GM11168 (cell line): ENCODE measurements around the gene UGT1A10.

Experiments used
- in situ Hi-C: fragments of 300-500 bp; cut with MboI; formaldehyde crosslinking; loops from one replicate; pipeline ENCODE4 v1.12.0; 2022; ENCODE audit warnings: low sequenced_read_pairs; ENCODE audit not compliant: unreplicated experiment

UGT1A10 gene

DNA sequence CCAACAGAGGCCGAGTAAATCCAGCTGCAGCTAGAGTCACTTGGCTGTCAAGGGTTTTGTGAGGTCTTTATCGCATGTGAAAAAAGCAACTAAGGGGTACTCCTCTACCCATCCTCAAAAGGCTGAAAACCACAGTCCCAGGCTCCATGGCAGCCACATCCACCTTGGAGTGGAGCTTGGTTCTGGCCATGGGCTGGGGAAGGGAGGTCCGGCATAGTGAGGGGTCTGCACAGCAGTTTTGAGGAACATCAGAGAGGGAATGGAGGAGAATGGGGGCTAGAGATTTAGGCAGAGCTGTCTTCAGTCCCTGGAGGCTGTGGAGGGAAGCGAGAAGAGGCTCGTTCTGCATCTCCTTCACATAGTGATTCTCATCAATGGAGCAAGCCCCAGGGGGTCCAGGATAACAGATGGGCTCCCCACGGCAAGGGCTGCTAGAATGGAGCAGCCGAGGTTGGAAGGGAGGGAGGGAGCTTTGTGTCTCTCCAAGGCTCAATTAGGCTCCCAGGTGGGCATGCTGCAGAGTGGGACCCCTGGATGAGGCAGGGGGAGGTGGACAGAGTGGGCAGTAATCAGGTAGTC is 162.9 kb downstream of the UGT1A10 start:
- in situ Hi-C loops = no loop called here

DNA sequence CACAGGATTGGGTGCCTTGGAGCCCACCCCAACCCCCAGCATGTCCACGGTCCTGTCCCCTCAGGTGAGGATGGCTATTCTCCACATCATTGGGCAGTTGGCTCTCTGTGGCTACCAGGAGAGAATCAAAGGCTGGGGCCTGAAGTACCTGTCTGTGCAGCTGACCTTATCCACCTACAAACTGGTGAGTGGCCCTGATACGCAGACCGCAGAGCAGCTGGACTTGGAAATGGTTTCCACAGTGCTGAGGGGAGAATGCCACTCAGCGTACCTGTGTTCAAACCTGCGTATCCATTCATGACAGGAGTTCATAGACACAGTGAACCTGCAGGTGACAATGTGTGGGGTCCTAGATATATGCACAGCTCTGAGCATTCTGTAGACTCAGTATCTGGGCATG is 163.5 kb downstream of the UGT1A10 start:
- in situ Hi-C loops = no loop called here

DNA sequence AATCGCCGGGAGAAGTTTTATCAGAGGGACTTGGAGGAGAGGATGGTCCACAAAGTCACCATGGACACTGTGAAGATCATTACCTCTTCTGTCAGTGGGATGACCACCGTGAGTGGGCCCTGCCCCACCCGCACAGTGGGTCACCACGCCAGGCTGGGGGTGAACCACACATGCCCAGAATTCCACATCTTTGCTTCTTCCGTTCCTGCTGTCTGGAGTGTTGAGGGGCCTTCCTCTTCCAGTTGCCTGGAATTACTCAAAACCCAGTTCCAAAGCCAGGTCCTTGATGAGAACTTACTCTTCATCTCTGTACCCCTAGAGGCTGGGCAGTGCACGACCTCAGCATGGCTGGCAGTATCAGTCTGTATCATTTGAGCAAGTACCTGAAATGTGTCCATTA is 164.0 kb downstream of the UGT1A10 start:
- in situ Hi-C loops = no loop called here

DNA sequence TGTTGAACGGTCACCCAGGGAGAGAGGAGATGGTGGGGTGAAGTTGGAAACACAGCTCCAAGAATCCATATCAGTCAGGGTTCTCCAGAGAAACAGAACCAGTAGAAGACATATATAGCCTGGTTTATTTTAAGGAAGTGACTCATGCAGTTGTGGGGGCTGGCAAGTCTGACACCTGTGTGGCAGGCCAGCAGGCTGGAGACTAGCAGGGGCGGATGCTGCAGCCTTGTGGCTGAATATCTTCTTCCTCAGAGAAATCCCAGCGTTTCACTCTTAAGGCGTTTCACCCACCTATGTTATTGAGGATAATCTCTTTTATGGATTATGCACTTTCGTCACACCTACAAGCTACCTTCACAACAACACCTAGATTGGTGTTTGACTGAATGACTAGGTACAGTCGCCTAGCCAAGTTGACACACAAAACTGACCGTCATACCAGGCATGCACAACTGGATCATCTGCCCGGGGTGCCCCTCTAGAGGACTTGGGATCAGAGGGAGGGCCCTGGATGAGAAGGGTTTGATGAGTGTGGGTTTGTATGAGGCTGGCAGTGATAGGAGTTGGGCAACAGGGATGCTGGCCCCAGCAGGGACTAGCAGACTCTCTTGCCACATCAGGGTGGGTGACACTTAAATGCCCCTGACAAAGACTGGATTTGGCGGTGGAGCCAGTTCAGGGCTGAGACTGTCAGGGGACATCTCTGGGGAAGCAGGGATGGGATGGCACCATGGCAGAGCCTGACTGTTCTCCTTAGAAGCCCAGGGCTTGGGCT is 165.3 kb downstream of the UGT1A10 start:
- in situ Hi-C loops = no loop called here

DNA sequence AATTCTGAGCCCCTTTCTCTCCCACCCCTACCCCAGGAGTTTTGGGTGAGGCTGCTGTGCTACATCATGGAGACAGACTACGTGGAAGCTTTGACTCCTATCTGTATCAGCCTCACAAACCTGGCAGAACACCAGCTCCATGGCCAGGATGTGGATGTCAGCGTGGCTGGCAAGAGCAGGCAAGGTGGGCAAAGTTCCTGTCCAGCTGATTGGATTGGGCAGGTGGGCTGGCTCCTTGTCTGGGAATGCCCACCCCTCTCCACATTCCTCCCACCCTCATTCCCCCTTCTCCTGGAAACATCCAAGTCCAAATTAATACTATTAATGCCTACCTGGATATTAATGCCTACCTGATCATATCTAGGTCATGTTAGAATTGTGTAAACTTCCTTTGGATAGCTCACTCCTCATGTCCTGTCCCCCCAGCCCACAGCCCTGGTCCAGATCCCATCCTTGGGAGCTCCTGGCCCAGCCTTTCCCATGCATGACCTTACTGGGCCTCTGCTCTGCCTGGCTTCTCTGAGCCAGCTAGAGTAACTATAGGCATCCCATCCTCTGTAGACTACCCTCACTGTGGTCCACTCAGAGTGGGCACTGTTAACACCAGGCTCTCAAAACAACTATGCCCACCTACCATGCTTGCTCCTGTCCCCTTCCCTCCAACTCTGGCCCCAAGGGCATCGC is 166.0 kb downstream of the UGT1A10 start:
- in situ Hi-C loops = no loop called here

DNA sequence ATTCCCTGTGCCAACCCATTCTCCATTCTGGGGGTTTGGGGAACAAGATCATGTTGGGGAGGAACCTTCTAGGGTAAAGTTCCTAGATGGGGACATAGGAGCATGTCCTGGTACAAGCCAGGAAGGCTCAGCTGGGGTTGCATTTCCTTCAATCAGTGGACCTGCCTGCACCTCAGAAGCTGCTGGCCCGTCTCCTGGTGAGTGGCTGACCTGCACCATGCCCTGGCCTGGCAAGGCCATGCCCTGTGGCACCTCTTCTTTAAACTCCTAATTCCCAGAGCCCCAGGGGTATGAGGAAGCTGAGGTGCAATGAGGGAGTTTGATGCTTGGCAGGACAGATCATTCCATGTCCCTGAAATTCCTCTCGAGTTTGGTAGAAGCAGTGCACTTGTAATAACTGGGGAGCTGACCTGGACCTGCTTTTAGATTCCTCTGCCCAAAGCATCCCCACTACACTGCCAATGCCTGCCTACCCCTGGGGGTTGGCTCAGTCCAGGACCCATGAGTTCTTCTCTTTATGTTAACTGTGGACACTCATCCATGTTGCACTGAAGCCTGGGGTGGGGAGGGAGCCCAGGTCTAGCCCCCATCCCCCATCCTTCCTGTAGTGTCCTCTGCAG is 167.2 kb downstream of the UGT1A10 start:
- in situ Hi-C loops = no loop called here

DNA sequence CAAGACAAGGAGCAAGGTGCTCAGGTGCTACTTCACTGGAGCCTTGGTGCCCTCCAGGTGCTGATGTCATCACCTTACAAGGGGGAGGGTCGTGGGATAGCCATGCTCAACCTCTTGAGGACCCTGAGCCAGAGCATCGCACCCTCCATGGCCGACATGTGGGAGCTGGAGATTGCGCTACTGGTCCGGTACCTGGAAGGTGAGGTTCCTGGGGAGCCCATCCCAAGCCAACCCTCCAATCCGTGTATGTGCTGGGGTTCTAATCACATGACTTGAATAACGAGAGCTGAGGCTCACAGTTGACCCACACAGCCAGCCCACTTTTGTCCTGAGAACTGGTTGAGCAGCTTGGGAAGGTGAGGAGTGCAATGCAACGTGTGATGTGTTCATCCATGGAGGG is 167.7 kb downstream of the UGT1A10 start:
- in situ Hi-C loops = no loop called here

DNA sequence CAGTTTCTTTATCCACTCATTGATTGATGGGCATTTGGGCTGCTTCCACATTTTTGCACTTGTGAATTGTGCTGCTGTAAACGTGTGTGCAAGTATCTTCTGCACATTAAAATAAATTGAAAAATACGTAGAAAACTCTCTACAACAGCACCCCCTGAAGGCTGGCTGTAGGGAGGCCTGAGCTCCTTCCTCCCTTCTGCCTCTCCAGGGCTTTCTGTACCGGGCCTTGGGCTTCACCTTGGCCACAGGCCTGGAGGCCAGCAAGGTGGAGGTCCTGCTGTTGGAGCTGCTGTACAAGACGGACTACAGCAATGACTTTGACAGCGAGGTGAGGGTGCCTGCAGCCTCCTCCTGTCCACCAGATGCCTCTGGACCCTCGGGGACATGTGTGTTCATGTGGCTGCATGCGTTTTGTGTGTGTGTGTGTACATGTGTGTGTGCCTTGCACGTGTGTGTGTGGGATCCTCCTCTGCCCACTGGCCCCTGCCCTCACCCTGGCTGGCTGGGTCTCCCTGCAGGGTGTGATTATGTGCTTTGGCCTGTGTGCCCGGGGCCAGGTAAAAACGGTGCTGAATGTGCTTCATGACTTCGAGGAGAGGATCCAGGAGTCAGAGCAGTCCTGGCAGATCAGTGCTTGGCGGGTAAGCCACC is 171.1 kb downstream of the UGT1A10 start:
- in situ Hi-C loops = no loop called here

DNA sequence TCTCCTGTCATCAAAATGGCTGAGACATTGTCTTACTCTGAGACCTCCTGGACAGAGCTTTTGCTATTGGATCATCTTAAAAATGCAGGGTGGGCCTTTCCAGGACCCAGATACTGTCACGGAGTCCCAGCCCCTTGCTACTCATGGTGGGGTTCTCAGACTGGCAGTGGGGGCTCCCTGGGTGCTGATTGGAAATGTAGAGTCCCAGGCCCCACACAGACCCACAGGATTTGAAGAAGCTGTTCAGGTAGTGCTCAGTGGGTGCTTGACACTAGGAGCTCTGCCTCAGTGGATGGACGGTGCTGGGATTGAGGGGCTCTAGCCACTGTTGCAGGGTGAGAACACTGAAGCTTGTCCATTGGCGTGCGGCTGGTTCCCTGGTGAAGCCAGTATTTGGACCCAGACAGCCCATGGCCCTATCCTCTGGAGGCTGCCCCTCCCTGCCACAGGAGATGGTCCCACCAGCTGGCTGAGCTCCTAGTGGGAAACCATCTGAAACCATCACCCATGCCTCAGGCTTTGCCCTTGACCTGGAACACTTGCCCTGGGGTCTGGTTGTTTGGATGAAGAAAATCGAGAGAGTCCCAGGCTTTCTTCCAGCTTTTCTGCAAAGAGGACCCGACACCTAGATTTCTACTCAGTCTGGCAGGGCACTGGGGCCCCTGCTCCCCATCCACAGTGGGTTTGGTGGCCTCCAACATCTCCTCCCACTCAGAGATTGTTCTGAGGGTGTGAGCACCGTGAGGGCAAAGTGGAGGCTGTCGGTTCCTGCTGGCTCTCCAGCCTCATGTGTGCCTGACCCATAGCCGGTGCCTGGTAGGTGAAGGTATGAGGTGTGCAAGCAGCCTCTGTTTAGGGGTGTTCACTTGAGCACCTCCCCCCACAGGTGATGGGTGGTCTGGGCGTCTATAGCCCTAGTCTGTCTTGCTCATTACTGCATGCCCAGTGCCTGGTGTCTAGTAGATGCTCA is 172.0 kb downstream of the UGT1A10 start:
- in situ Hi-C loops = no loop called here

DNA sequence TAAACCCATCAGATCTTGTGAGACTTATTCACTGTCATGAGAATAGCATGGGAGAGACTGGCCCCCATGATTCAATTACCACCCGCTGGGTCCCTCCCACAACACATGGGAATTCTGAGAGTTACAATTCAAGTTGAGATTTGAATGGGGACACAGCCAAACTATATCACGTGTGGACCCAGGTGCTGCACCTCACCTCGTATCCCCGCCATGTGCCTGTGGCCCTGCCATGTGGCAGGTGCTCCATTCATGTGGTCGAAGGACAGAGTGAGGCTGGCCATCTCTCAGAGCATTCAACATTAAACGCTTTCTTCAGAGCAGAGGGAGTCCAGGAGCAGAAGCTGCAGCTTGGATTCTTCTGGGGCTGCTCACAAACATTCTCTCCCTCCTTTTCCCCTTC is 174.1 kb downstream of the UGT1A10 start:
- in situ Hi-C loops = no loop called here

DNA sequence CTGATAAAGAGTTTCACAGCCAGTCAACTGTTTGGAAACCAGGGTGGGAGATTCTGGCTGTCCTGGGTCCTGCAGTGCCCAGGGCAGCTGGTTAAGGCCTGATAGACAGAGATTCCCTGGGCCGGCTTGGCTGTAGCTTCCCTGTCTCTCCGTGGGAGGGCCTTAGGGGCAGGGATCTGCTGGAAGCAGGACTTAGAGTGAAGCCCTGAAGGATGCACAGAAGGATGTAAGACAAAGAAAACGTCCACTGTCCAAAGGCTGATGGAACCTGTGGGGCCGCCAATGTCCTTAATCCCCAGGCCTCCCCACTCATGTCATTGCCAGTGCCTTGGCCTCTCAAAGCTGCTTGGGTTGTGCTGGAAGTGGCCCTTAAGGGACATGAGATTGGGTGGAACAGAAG is 174.8 kb downstream of the UGT1A10 start:
- in situ Hi-C loops = no loop called here

DNA sequence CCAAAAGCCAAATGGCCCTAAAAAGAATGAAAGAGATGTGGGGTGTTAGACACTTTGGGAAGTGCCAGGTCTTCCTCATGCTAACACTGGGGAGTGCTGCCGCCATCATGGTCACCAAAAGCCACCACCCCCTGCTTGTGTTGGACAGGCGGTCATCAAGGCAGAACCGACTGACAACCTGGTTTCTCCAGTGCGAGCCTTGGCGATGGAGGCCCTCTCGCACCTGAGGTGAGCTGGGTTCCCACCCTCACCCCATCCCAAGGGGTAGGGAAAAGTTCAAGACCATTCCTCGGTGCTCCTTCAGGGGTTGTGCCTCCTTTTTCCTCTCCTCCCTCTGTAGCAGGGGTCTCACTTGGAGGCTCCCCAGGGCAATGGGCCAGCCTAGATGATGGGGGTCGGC is 175.5 kb downstream of the UGT1A10 start:
- in situ Hi-C loops = no loop called here

DNA sequence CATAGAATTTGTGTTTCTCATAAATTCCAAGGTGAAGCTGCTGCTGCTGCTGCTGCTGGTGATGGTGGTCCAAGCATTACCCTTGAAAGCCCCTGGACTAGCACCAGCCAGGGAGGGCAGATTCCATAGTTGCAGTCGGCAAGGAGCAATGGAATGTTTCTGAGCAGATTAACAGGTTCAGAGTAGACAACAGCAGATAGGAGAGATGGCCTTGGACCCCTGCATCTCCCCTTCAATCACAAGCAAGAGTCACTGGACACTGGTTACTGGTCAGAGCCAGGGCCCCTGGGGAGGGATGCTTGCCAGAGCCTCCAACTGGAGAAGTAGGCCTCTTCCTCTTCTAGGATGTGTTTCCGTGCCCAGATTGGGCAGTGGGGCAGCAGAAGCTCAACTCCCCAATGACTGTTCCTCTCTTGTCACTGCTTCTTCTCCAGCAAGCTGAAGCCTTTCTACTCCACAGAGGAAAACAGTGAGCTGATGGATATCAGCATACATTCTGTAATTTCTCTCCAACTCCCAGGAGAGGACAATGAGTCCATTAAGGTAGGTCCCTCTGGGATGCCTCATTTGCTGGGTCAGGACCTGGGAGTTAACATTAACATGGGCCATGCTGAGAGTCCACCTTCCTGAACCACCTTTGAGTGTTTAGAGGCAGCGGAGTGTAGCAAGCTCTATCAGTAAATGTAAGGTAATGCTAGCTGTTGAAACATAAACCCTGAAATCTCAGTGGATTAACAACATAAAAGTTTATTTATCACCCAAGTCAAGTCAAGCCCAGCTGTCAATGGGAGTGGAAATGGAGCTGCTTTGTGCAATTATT is 177.2 kb downstream of the UGT1A10 start:
- in situ Hi-C loops = no loop called here

DNA sequence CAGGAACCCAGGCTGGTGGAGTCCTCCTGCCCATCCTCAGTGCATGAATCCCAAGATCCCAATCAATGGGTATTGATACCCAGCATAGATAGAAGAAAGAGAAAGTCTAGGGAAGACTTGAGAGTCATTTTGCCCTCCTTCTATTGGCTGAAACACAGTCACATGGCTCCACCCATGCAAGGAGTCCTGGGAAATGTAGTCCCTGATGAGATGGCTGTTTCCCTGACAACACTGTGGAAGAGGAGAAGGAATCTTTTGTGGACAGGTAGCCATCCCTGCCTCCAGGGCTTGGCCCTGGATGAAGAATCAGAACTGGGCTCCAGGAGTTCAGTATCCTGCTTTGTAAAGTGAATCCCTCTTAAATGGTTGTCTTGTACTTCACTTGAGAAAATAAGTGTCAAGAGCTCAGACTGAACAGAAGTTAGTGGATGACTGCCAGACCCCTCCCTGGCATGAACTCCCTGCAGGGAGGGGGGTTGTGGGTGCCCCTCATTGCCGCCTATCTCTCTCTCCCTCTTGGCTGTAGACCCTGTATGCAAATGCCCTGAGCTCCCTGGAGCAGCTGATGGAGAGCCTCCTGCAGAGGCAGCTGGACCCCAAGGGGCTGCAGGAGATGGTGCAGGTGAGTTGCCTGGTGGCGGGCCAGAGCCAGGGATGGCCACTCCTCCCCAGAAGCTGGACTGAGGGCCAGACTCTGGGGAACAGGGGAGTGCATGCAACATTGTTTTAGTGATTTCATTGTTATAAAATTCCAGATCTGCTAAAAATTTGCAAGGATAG is 178.0 kb downstream of the UGT1A10 start:
- in situ Hi-C loops = no loop called here

DNA sequence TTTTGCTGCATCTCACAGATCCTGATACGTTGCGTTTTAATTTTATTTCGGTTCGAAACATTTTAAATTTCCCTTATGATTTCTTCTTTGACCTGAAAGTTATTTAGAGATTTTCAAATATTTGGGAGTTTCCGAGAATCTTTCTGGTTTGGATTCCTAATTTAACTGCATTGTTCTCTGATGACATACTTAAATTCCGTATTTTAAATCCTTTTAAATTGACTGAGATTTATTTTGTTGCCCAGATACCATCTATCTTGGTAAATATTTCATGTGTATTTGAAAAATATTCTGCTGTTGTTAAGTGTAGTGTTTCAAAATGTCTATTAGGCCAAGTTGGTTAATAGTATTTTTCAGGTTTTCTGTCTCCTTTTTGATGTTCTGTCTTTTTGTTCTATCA is 179.6 kb downstream of the UGT1A10 start:
- in situ Hi-C loops = no loop called here

DNA sequence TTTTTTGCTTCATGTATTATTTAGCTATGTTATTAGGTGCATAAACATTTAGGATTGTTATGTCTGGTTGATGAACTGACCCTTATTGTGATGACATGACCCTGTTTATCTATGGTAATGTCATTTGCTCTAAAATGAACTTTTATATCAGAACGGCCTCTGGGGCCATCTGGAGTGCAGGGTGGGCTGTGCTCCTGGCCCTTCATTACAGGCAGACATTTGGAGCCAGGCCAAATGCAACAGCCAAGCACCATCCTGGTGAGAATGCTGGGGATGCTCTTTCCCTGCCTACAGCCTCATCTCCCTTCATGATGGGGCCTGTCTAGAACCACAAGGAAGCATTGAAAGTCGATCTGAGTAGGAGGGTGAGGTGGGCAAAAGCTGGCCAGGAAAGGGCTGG is 180.1 kb downstream of the UGT1A10 start:
- in situ Hi-C loops = no loop called here

DNA sequence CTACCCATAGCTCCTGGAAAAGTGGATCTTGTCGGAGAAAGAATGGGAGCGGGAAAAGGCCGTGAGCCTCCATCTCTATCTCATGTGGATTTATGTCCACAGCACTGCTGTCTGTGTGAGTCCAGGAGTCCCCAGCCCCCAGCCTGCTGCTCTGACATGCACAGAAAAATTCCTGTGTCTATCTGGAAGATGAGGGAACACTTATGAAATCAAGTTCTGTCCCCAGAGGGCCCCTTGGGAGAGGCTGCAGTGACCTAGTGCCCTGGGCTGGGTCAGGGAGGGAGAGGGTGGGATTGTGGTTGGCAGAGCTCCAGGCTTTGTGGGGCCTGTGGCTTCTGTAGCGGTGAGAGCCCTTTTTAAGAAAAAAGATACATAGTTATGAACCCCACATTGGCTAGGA is 180.5 kb downstream of the UGT1A10 start:
- in situ Hi-C loops = no loop called here

DNA sequence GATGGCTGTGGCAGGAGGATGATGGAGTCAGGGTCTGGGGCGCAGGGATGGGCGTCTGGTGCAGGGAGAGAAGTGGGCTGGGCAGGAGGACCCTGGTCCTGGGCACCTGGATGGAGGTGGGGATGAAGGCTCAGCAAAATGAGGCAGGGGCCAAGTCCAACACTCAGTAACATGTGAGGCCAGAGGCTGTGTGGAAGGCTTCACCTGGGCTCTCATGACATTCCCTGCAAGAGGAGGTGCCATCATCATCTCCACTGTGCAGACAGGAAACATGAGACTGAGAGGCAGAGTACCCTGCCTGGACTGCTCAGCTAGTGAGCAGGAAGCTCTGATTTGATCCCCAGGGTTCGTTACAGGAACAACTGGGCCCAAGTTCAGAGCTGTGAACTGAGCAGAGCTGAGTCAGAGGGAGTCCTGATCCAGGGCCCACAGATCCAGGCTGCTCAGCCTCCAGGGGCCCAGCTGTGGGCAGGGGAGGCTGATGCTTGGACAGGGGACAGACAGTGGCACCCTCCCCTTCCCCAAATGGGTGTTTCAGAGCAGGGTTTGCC is 181.2 kb downstream of the UGT1A10 start:
- in situ Hi-C loops = no loop called here
